CD4-positive, alpha-beta T cell treated with Interleukin-10 for 1 hour (primary cell): ENCODE measurements around the gene ANTXR1.
"Not testable (repeated sequence)": the region's sequence is repeated elsewhere in the genome, so short reads cannot be mapped to it uniquely, and the experiment has no call there.

Experiments used
- DNase-seq: peaks from one replicate; pipeline ENCODE4 v3.0.0-alpha.2; 2020

Gene ANTXR1

DNA sequence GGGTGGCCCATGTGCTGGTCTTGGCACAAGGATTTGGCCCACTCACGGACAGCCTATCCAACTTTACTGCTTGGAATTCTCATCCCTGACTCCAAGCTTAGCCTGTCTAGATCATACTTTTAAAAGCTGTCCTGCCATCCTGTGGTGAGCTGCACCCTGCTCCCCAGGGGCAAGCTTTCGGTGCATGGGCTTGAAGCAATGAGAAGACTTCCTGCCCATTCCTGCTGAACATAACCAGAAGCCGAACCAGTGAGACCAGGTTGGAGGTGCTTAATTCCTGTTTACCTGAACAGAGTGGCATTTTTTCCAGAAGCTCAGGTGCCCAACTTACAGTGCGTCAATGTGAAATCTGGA, 154.5 kb downstream of the ANTXR1 start:
- no peak for DNase-seq

- no peak for DNase-seq
Measured at GRCh38 chr2:69168144-69168813, 155.3 kb downstream of the ANTXR1 start.

DNA sequence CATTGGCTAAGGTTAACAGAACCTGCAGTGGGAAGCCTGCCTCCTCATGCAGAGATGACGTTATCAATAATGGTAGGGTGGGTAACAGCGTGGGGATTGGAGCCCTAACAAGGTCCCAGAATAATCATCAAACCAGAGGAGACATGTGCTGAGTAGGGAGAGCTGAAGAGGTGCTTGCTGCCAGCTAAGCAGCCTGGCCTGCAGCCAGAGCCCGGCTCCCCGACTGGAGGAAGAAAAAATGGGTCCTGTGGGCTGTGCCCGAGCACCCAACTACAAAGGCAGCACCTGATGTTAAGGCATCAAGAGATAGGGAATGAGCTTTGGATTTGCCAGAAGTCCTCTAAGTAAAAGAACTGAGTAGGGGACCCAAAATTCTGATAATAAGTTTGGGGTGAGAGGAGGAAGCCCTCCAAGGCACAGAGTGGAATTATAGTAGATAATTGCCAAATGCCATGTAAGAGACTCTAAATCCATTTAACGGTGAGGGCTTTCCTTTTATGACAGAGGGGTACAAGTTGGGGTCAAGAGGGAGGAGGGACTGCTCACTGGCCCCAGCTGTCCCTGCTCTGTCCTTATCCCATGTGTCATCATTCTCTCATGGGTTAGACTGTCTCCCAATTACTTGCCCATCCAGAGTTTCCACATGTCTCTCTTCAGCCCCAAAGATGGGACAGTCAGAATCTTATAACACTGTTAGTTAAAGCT, 156.1 kb downstream of the ANTXR1 start:
- DNase-seq: no peak

- no peak for DNase-seq
Measured at GRCh38 chr2:69169655-69170389, 156.8 kb downstream of the ANTXR1 start.

DNA sequence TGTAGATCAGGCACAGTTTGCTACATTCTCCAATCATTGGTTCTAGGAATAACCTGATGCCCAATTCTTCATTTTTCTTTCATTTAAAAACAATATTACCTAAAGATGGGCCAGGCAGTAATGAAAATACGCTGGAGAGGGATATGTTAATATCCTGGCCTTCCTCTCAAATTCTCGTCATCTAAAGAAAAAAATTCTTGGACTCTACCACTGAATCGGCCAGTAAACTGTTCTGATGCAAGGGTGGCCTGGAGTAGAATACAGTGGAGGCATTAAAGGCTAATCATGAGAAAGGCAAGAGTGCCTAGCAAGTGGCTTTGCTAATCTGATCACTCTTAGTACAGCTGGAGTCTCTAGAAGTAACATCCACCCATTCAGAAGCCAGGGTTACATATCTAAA, 157.7 kb downstream of the ANTXR1 start:
- no peak for DNase-seq

GRCh38 chr2:69171116-69171896, 158.3 kb downstream of the ANTXR1 start:
- DNase-seq: no peak

- no peak for DNase-seq
Measured at GRCh38 chr2:69171897-69172525, 159.0 kb downstream of the ANTXR1 start.

- no peak for DNase-seq
Measured at GRCh38 chr2:69173706-69174105, 160.7 kb downstream of the ANTXR1 start.

- not testable (repeated sequence) for DNase-seq
Measured at GRCh38 chr2:69174211-69174610, 161.2 kb downstream of the ANTXR1 start.

- no peak for DNase-seq
Measured at GRCh38 chr2:69175790-69176715, 163.1 kb downstream of the ANTXR1 start.

- DNase-seq: no peak
Measured at GRCh38 chr2:69177063-69177771, 164.2 kb downstream of the ANTXR1 start.

DNA sequence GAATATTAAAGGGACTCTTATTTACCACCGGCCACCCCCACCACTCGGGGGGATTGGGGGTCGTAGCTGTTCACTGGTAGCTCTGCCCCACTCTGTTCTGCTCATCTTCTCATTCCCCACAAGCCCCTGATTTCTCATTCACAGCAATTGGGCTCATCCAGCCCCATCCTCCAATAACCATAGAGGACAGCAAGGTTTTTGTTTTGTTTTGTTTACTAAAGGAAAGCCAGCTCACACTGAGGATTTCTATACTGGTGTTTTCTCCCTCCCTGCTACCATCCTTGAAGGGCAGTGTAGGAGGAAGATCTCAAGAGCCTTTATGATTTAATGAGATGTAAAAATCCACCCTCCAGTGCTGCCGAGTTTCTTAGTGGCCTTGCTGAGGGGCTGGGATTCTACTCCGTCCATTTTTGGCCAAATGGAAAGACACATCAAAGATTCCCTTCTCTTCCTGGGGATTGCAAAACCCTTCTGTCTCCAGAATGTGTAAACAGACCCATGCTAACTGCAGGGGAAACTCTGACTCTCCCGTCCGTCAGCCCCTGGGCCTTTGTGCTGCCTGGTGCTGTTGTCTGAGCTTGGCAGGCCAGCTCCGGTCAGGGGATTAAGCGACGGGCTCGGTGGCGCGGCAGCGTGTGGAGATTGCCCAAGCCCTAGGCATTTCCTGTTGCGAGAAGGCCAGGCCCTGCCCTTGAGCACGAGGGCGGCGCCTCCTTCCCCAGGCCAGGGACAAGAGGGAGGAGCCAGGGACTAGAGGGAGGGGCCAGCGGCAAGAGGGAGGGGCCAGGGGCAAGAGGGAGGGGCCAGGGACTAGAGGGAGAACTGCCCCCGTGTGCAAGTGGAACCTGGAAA, 165.0 kb downstream of the ANTXR1 start:
- DNase-seq: peak; percentile 29

DNA sequence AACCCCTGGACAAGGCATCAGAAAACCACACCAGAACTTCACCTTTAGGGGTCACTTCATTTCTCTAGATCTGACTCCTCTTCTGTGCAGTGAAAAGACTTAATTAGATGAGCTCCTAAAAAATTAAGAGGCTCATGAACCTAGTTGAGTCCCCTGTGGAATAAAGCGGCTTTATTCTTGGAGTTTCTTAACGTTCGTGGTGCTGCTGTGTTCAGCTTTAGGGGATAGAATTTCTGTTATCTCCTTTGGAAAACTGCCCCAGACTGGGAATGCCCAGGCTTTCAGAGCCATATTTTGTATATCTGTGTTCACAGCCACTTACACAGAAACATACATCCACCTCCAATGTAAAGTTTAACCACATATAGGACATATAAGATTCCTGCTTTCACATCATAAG, 165.8 kb downstream of the ANTXR1 start:
- no peak for DNase-seq

DNA sequence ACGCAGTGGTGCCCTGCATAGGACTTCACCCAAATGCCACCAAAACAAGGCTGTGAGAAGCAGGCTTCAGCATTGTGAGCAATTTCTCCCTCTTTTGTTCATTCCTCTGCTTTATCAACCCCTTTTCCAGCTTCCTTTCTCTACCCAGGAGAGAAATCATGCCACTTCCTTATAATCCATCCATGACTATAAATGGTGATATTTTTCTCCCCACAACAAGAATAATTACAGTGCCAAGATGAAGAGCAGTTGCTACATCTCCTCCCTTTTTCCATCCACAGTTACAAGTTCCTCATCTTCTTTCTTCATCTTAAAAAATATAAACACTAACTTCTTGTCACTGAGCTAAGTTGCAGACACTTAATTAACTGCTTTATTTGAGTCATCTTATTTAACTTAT, 167.2 kb downstream of the ANTXR1 start:
- DNase-seq: no peak

- no peak for DNase-seq
Measured at GRCh38 chr2:69180974-69181373, 168.0 kb downstream of the ANTXR1 start.

GRCh38 chr2:69181806-69182427, 168.9 kb downstream of the ANTXR1 start:
- no peak for DNase-seq

DNA sequence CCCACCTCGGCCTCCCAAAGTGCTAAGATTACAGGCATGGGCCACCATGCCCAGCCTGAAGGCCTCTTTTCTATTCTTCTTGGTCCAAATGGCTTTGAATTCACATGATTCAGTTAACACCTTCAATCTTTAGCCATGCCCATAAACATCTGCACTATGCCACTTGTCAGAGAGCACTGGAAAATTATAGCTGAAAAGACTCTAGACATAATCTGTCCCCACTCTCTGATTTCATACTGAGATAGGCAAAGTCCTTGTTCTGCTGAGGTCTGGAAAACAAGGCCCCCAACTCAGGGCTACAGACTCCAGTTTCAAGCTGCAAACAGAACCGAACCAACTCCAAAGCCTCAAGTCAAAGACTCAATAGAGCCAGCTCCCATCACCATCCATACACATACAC, 170.7 kb downstream of the ANTXR1 start:
- no peak for DNase-seq

GRCh38 chr2:69184224-69184623, 171.2 kb downstream of the ANTXR1 start:
- DNase-seq: no peak

GRCh38 chr2:69185807-69186206, 172.8 kb downstream of the ANTXR1 start:
- no peak for DNase-seq

DNA sequence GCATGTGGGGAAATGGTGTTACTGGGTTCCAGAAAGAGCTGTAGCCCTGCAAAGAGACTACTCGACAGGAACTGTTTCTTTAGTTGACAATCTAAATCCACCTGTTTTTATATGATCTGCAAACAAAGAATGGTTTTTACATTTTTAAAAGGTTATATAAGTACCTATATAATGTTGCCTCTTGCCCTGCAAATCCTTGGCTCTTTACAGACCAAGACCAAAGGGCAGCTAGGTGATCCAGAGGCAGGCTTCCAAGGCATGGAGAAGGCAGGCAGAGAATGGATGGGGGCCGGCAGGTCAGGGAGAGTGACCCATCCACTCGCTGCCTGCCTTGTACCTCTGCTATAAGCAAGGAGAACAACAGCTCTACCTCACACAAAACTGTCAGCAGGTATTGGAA, 173.6 kb downstream of the ANTXR1 start:
- no peak for DNase-seq
